Renal cortical epithelial cell (primary cell): ENCODE results near the gene KRTAP2-1. TPM values are rescaled to one million over a fixed set of nuclear protein-coding genes. Genes with fewer than 3 reads are reported as not detected.
"Not testable (repeated sequence)": the region's sequence is repeated elsewhere in the genome, so short reads cannot be mapped to it uniquely, and the experiment has no call there.

Experiments
- DNase-seq: peaks from one replicate; pipeline ENCODE4 v3.0.0-alpha.2; 2011; ENCODE audit warnings: low read depth
- total RNA-seq: library from RNA; depleted of rRNA; stranded (reverse); fragments of >200 nt; gene quantifications from 2 replicates; pipeline ENCODE4 v1.2.3, GENCODE V29; 2014

KRTAP2-1 gene
- total RNA-seq: not detected in 2 replicates

GRCh38 chr17:41046735-41047465 lies at the start of gene KRTAP2-1:
Gene KRTAP2-1 (minus strand): TSS chr17:41047316. CDS start chr17:41047267, 49 bp downstream.
- not testable (repeated sequence) for DNase-seq

DNA sequence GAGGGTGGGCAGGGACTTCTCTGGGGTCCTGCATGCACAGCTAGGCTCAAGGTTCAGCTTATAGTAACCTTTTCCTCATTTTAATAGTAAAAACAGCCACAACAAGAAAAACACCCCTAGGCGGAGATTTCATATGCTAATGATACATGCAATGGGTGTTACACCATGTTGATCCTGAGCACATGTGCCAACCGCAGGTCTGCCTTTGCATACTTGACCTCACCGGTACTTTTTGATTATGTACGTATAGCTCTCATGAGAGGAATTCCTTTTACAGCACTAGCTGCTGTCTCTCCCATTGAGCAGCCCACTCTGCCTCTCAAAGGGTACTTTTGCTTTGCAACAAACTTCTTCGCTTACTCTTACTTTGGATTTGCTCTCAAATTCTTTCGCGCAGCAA lies 48.9 kb upstream of the KRTAP2-1 start:
- DNase-seq: no peak

DNA sequence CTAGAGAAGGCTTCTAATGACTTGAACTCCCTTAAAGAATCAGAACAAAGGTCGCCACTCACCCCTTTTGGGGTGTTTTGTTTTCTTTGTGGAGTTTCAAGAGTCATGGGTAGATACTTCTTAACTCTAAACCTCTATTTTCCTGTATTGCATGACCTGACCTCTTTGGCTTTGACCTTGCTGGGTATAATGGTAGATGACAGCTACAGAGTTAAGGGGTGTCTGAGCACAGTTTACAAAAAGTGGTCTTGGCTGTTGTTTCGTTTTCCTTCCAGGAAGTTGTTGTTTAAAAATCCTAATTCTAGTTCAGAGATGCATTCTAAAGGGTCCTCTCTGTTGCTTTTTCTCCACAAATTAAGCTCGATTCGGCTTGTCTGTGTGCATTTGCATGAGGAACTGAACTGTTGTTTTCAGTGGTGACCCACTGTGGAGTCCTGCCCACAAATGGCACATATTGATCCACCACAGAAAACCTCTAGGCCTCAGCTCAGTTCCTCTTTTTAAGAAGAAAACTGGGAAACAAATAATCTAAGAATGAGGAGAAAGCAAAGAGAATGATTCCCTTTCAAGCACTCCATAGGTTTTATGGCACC lies 41.7 kb upstream of the KRTAP2-1 start:
- not testable (repeated sequence) for DNase-seq

- DNase-seq: not testable (repeated sequence)
Measured at GRCh38 chr17:41084100-41084856, 37.2 kb upstream of the KRTAP2-1 start, which contains the start of gene KRTAP4-7. Gene KRTAP4-7 (plus strand): TSS chr17:41084150. CDS start chr17:41084207, 57 bp downstream.

- DNase-seq: peak; percentile 39
Measured at GRCh38 chr17:41083427-41083826, 36.3 kb upstream of the KRTAP2-1 start.

- no peak for DNase-seq
Measured at GRCh38 chr17:41082626-41083025, 35.5 kb upstream of the KRTAP2-1 start.

DNA sequence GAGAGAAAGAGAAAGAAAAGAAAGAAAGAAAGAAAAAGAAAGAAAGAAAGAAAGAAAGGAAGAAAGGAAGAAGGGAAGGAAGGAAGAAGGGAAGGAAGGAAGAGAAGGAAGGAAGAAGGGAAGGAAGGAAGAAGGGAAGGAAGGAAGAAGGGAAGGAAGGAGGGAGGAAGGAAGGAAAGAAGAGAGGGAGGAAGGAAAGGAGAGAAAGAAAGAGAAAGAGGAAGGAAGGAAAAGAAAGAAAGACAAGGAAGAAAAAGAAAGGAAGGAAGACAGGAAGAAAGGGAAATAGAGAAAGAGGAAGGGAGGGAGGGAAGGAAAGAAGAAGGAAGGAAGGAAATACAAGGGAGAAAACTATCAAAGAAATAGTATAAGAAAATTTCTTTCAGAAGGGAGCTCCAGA lies 29.7 kb upstream of the KRTAP2-1 start:
- DNase-seq: no peak

GRCh38 chr17:41073676-41074075 lies 26.6 kb upstream of the KRTAP2-1 start:
- DNase-seq: peak; percentile 53

DNA sequence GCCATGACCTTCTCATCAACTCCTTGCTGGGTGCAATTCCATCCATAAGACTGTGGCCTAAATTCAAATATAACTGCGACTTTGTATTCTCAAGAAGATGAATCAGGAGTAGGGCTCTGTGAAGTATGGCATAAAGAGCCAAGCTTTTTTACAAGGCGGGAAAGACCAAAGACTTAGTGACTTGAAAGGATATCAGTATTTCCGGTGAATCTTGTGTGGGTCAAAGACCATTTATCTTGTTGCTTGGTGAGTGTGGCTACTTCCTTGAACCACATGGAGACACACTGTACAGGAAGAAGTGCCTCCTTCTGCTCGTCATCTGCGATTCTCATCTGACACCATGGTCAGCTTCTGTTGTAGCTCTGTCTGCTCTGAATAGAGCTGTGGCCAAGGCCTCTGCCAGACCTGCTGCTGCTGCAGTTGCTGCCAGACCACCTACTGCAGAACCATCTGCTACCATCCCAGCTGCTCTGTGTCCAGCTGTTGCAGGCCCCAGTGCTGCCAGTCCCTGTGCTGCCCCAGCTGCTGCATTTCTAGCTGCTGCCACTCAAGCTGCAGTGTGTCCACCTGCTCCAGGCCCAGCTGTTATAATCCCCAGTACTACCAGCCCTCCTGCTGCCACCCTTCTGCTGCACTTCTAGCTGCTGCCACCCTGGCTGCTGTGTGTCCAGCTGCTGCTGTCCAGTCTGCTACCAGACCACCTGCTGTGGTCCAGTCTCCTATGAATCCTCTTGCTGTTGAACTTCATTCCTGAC lies 24.7 kb upstream of the KRTAP2-1 start:
- no peak for DNase-seq

DNA sequence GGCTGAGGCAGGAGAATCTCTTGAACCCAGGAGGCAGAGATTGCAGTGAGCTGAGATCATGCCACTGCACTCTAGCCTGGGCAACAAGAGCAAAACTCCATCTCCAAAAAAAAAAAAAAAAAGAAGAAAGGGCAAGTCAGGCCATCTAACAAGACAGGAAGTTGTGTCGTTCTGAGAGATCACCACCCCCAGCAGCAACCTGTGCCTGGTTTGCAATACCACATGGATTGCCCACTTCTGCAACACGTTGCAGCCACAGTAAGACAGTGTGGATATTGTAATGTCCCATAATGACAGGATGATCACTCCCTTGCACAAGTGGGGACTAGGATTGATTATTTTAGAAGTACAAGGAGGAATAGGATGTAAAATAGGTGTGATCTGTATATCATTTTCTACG lies 21.9 kb upstream of the KRTAP2-1 start:
- no peak for DNase-seq

GRCh38 chr17:41067281-41067680 lies 20.2 kb upstream of the KRTAP2-1 start:
- DNase-seq: no peak

DNA sequence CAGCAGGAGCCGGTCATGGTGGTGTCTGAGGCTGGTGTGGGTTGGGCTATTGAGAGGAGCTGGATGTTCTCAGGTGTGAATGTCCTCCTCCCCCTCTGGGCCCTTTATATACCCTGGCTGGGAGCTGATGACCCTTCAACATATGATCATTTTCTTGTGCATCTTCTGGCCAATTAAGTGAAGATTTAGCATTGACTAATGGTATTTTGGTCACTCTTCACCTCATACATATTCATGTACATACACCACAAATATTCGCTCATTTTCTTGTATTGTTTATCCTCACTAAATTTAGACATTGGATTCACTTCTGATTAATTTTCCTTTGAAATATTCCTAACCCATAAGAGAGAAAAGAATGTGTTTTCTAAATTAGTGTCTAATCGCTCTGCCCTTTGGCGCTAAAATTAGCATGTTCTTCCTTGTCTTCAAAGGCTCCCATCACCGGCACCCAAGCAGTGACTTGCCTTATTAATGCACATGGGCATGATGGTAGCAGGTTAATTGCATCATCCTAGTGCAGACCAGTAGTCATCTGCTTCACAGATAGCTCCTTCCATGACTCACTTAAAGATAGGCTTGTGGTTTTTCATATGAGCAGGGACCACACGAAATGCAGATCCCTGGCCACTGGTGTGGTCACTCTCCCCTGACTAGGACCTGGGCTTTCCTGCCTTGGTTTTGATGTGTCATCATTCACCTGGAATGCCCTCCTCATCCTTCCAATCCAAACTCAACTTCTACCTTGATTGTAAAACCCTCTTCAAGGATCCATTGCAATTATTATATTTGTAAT lies 18.9 kb upstream of the KRTAP2-1 start, which contains the start of gene KRTAP2-4:
KRTAP2-4 (minus strand) TSS at position 51 of the 796 bp plus-strand sequence; CDS start at position 17, 34 bp downstream.
- DNase-seq: peak; percentile 94

DNA sequence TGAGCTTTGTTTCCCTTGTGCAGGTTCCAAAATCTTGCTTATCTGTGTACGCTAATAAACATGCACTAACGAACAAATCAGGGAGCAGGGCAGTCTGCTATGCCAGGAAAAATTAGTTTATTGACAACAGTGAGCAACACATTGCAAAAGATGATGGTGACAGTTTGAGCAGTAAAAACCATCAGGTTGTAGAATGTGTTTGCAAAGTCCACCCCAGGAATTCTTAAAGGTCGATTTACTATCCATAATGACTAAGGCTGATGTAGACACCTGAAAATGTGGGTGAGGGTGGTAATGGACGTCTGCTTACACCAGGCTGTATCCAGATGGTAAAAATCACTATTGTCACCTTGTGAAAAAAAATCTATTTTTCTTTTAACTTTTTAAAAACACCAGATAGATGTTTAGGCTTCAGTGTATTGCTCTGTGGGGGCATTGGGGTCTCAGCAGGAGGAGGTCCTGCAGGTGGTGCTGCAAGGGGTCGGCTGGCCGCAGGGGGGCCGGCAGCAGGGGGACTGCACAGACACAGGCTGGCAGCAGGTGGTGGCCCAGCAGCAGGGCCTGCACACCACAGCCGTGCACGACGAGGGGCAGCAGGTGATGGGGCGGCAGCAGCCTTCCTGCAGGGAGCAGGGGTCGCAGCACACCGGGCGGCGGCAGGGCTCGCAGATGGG lies 18.0 kb upstream of the KRTAP2-1 start:
- not testable (repeated sequence) for DNase-seq

GRCh38 chr17:41064301-41064700 lies 17.2 kb upstream of the KRTAP2-1 start:
- no peak for DNase-seq

DNA sequence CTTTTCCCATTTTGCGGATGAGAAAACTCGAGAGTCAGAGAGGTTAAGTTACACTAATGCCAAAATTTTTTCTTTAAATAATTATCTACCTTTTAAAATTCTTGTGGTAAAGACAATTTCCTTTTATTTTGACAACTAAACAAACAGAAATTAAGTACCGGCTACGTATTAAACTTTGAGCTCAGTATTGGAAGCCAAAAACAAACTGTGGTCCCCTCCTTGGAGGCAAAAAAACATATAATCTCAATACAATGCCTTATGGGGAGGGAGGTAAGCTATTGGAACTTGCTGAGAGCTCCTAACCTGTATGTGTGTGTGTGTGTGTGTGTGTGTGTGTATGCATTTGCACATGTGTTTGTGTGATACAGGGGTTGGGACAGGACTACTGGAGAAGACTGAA lies 16.3 kb upstream of the KRTAP2-1 start:
- DNase-seq: no peak

GRCh38 chr17:41061964-41062363 lies 14.8 kb upstream of the KRTAP2-1 start:
- DNase-seq: peak; percentile 97

- DNase-seq: peak; percentile 99
Measured at GRCh38 chr17:41060052-41060604, 13.0 kb upstream of the KRTAP2-1 start, which contains the start of gene KRTAP2-3. Gene KRTAP2-3 (minus strand): TSS chr17:41060114. CDS start chr17:41060050, 64 bp downstream.

DNA sequence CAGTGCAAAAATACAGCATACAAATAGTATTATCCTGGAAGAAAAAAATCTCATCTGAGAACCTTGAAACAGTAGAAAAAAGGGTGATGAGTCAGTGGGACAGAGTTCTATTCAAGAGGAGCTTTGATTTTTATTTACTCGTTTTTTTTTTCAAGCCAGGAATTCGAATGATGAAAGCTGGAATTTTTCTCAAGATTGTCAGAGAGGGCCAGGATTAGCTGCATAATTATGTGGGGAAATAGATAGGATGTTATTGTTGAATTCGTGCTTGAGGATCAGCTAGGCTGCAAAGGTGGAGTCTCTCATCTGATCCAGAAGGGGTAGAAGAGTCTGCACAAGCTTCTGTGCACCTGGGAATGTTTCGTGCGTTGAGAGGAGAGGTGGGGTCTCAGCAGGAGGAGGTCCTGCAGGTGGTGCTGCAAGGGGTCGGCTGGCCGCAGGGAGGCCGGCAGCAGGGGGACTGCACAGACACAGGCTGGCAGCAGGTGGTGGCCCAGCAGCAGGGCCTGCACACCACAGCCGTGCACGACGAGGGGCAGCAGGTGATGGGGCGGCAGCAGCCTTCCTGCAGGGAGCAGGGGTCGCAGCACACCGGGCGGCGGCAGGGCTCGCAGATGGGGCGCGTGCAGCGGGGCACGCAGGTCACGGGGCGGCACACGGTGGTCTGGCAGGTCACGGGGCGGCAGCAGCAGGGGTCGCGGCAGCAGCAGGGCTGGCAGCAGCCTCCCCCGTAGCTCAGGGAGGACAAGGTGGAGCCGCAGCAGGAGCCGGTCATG lies 12.3 kb upstream of the KRTAP2-1 start:
- DNase-seq: peak; percentile 88

- no peak for DNase-seq
Measured at GRCh38 chr17:41058741-41059140, 11.6 kb upstream of the KRTAP2-1 start.
